Thymus (tissue), 11 donors: ENCODE measurements around the gene SIGLEC6. TPM values are rescaled to one million over a fixed set of nuclear protein-coding genes. Genes with fewer than 3 reads are reported as not detected.

Experiments used
- DNase-seq, 9 donors: peaks; one replicate each; pipeline ENCODE4 v3.0.0-alpha.2; 2013; ENCODE audit warnings: low spot score in 9 of 9, low read depth in 6 of 9, missing footprints in 1 of 9
- H3K27ac ChIP-seq, 2 donors: one replicate each; pipeline ENCODE4 v1.5.1; 2013; ENCODE audit warnings: control low read depth in 1 of 2, low read depth in 1 of 2, low read length in 1 of 2, mild to moderate bottlenecking in 1 of 2, moderate library complexity in 1 of 2
- H3K27me3 ChIP-seq, 2 donors: one replicate each; pipeline ENCODE4 v1.5.1; 2013; ENCODE audit warnings: low read length in 1 of 2; ENCODE audit not compliant: control insufficient read depth in 2 of 2, insufficient read depth in 1 of 2
- H3K36me3 ChIP-seq, 2 donors: one replicate each; pipeline ENCODE4 v1.5.1; 2013; ENCODE audit warnings: low read length in 1 of 2, mild to moderate bottlenecking in 1 of 2, moderate library complexity in 1 of 2; ENCODE audit not compliant: control insufficient read depth in 2 of 2, insufficient read depth in 2 of 2
- H3K4me1 ChIP-seq, 2 donors: one replicate each; pipeline ENCODE4 v1.5.1; 2013; ENCODE audit warnings: low read length in 2 of 2; ENCODE audit not compliant: control insufficient read depth in 2 of 2, insufficient read depth in 2 of 2
- H3K4me3 ChIP-seq, 2 donors: one replicate each; pipeline ENCODE4 v1.5.1; 2013; ENCODE audit warnings: low read length in 2 of 2, control low read depth in 1 of 2, mild to moderate bottlenecking in 1 of 2
- H3K9me3 ChIP-seq, 2 donors: one replicate each; pipeline ENCODE4 v1.5.1; 2013; ENCODE audit warnings: low read length in 1 of 2, mild to moderate bottlenecking in 1 of 2; ENCODE audit not compliant: control insufficient read depth in 2 of 2, insufficient read depth in 1 of 2
- WGBS: extraction: QIAGEN DNeasy Blood & Tissue Kit; methylation state at CpG from one replicate; pipeline ENCODE4 v1.1.7; 2013; 5-methylcytosine and 5-hydroxymethylcytosine counted together
- polyA plus RNA-seq: library from polyadenylated mRNA; stranded (reverse); fragments of 200-250 nt; gene quantifications from one replicate; pipeline ENCODE4 v1.2.3, GENCODE V29; 2013
- total RNA-seq: library from RNA; stranded (reverse); fragments of 120-200 nt; gene quantifications from one replicate; pipeline ENCODE4 v1.2.4, GENCODE V29; 2013
- donor health status: healthy.

The SIGLEC6 gene
- total and polyA plus RNA-seq, 2 donors, result 0.27 to 0.28 TPM

GRCh38 chr19:51489113-51489512 lies 42.4 kb downstream of the SIGLEC6 start:
- no peaks in the 10 kb centered on the region for H3K9me3 ChIP-seq
- WGBS, result 59% methylated on average over 2 of the region's 2 CpGs
- no peak overlapping the region for H3K27ac ChIP-seq
- no peak for DNase-seq
- H3K27me3 ChIP-seq, result no peaks in the 10 kb centered on the region
- no peak overlapping the region for H3K4me3 ChIP-seq
- H3K36me3 ChIP-seq, result no peaks in the 10 kb centered on the region
- H3K4me1 ChIP-seq, result no peaks in the 10 kb centered on the region

- H3K4me3 ChIP-seq, result no peak overlapping the region
- no peaks in the 10 kb centered on the region for H3K9me3 ChIP-seq
- 90% methylated on average over 3 of the region's 3 CpGs for WGBS
- H3K27ac ChIP-seq, result no peak overlapping the region
- H3K4me1 ChIP-seq, result no peaks in the 10 kb centered on the region
- H3K36me3 ChIP-seq, result no peaks in the 10 kb centered on the region
- no peak for DNase-seq
- no peaks in the 10 kb centered on the region for H3K27me3 ChIP-seq
These were observed 43.0 kb downstream of the SIGLEC6 start for GRCh38 chr19:51488491-51488890.

GRCh38 chr19:51485960-51486660 lies 45.4 kb downstream of the SIGLEC6 start:
- DNase-seq, result no peak
- no peaks in the 10 kb centered on the region for H3K4me1 ChIP-seq
- H3K4me3 ChIP-seq, result no peak overlapping the region
- H3K9me3 ChIP-seq, result no peaks in the 10 kb centered on the region
- H3K27me3 ChIP-seq, result no peaks in the 10 kb centered on the region
- no peak overlapping the region for H3K27ac ChIP-seq
- no peaks in the 10 kb centered on the region for H3K36me3 ChIP-seq
- 87% methylated on average over 5 of the region's 5 CpGs for WGBS

- Histone ChIP-seq H3K27ac (no peak overlapping the region), H3K36me3 (no peaks in the 10 kb centered on the region), H3K27me3 (no peaks in the 10 kb centered on the region), H3K4me3 (no peak overlapping the region), H3K4me1 (no peaks in the 10 kb centered on the region), H3K9me3 (no peaks in the 10 kb centered on the region)
- DNase-seq, result peak in 2 of 9 donors; percentile 7 to 28
- 46% methylated on average over 8 of the region's 8 CpGs for WGBS
These were observed 50.9 kb downstream of the SIGLEC6 start for GRCh38 chr19:51480590-51480989.

GRCh38 chr19:51479531-51480331 lies 51.7 kb downstream of the SIGLEC6 start:
- no peaks in the 10 kb centered on the region for H3K4me1 ChIP-seq
- no peak overlapping the region for H3K27ac ChIP-seq
- no peak for DNase-seq
- no peak overlapping the region for H3K4me3 ChIP-seq
- WGBS, result 86% methylated on average over 12 of the region's 12 CpGs
- no peaks in the 10 kb centered on the region for H3K9me3 ChIP-seq
- no peaks in the 10 kb centered on the region for H3K27me3 ChIP-seq
- H3K36me3 ChIP-seq, result no peaks in the 10 kb centered on the region

- DNase-seq, result no peak
- 72% methylated on average over 17 of the region's 17 CpGs for WGBS
These were observed 52.9 kb downstream of the SIGLEC6 start, which contains the start of gene CEACAM18 for GRCh38 chr19:51478381-51479234. Gene CEACAM18, plus strand, starts transcription at chr19:51478539.

GRCh38 chr19:51477344-51477743 lies 54.1 kb downstream of the SIGLEC6 start:
- DNase-seq, result no peak
- no peaks in the 10 kb centered on the region for H3K36me3 ChIP-seq
- H3K27ac ChIP-seq, result no peak overlapping the region
- 80% methylated on average over 5 of the region's 5 CpGs for whole genome bisulfite sequencing
- no peaks in the 10 kb centered on the region for H3K9me3 ChIP-seq
- no peaks in the 10 kb centered on the region for H3K4me1 ChIP-seq
- H3K27me3 ChIP-seq, result no peaks in the 10 kb centered on the region
- no peak overlapping the region for H3K4me3 ChIP-seq

More at GRCh38 chr19:51478381-51479234, 52.9 kb downstream of the SIGLEC6 start, which contains the start of gene CEACAM18:
- Histone ChIP-seq H3K36me3 (no peaks in the 10 kb centered on the region), H3K9me3 (no peaks in the 10 kb centered on the region), H3K4me3 (no peak within 1 kb of the TSS), H3K27ac (no peak within 1 kb of the TSS), H3K27me3 (no peaks in the 10 kb centered on the region), H3K4me1 (no peaks in the 10 kb centered on the region)

- no peak overlapping the region for H3K4me3 ChIP-seq
- no peaks in the 10 kb centered on the region for H3K27me3 ChIP-seq
- 79% methylated on average over 3 of the region's 3 CpGs for WGBS
- no peak for DNase-seq
- H3K27ac ChIP-seq, result no peak overlapping the region
- H3K4me1 ChIP-seq, result no peaks in the 10 kb centered on the region
- no peaks in the 10 kb centered on the region for H3K9me3 ChIP-seq
- H3K36me3 ChIP-seq, result no peaks in the 10 kb centered on the region
These were observed 55.3 kb downstream of the SIGLEC6 start for GRCh38 chr19:51476164-51476563.
